Panc1 (cell line): ENCODE results near the gene HDAC6.

Experiments used
- POLR2AphosphoS5 ChIP-seq: IDR thresholded peaks from 2 replicates; pipeline ENCODE4 v1.6.1; 2012; ENCODE audit warnings: mild to moderate bottlenecking, low read depth, low read length, moderate library complexity
- REST ChIP-seq, 2 experiments: IDR thresholded peaks; 2 replicates each; pipeline ENCODE4 v1.6.1; 2011 to 2012; ENCODE audit warnings: low read depth in 2 of 2, control low read depth in 1 of 2, low read length in 1 of 2, mild to moderate bottlenecking in 1 of 2, moderate library complexity in 1 of 2; ENCODE audit not compliant: insufficient read depth in 1 of 2
- TCF7L2 ChIP-seq: IDR thresholded peaks from 2 replicates; pipeline ENCODE4 v1.6.1; 2011; ENCODE audit warnings: mild to moderate bottlenecking, low read depth, low read length, inconsistent platforms
- TF ChIP-seq, protein P1 (sequence below): fragments of 450-650 bp; IDR thresholded peaks from 2 replicates; pipeline ENCODE4 v1.5.1; 2017; ENCODE audit warnings: mild to moderate bottlenecking

- TF ChIP-seq, protein P1, sequence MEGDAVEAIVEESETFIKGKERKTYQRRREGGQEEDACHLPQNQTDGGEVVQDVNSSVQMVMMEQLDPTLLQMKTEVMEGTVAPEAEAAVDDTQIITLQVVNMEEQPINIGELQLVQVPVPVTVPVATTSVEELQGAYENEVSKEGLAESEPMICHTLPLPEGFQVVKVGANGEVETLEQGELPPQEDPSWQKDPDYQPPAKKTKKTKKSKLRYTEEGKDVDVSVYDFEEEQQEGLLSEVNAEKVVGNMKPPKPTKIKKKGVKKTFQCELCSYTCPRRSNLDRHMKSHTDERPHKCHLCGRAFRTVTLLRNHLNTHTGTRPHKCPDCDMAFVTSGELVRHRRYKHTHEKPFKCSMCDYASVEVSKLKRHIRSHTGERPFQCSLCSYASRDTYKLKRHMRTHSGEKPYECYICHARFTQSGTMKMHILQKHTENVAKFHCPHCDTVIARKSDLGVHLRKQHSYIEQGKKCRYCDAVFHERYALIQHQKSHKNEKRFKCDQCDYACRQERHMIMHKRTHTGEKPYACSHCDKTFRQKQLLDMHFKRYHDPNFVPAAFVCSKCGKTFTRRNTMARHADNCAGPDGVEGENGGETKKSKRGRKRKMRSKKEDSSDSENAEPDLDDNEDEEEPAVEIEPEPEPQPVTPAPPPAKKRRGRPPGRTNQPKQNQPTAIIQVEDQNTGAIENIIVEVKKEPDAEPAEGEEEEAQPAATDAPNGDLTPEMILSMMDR: no peak
- no peak for TF ChIP-seq TCF7L2
- no peak for TF ChIP-seq POLR2AphosphoS5
- no peak for TF ChIP-seq REST (IDR thresholded peaks at IDR 0.05; ENCODE audit: insufficient read depth in 1 of 2, low read depth in 2 of 2, low read length in 1 of 2)
Observed at GRCh38 chrX:48848847-48849246, 47.0 kb downstream of the HDAC6 start.
